AG10803 (cell line): ENCODE data around the gene IL22RA2.

Experiments used
- DNase-seq: peaks from one replicate; pipeline ENCODE4 v3.0.0; 2010; ENCODE audit warnings: low read depth
- H3K4me3 ChIP-seq: 2 replicates; pipeline ENCODE4 v1.5.1; 2011; ENCODE audit warnings: mild to moderate bottlenecking, low read length, control low read depth
- TF ChIP-seq, protein P1 (sequence below): conservative IDR thresholded peaks from 2 replicates; pipeline ENCODE4 v1.5.1; 2011; ENCODE audit warnings: mild to moderate bottlenecking, low read length, control low read depth, inconsistent platforms

Gene IL22RA2

DNA sequence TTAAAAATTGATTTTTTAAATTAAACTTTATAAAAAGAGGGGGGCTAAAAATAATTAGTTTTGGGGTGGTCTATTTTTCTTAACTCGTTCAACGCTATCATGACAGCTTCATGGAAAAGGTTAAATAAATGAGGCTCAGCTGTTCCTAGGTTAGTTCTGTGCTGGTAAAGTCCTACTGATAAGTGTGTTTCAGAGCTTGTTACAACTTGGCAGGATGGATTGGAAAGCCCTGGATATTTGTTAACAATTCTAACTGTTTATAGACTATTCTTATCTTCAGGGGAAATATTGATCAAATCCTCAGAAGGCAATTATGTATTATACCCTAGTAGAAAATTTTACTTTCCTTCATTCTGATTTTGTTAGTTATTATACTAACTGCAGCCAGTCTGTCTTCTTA is 50.4 kb downstream of the IL22RA2 start:
- no peak for DNase-seq
- no peak overlapping the region for H3K4me3 ChIP-seq
- TF ChIP-seq, protein P1, sequence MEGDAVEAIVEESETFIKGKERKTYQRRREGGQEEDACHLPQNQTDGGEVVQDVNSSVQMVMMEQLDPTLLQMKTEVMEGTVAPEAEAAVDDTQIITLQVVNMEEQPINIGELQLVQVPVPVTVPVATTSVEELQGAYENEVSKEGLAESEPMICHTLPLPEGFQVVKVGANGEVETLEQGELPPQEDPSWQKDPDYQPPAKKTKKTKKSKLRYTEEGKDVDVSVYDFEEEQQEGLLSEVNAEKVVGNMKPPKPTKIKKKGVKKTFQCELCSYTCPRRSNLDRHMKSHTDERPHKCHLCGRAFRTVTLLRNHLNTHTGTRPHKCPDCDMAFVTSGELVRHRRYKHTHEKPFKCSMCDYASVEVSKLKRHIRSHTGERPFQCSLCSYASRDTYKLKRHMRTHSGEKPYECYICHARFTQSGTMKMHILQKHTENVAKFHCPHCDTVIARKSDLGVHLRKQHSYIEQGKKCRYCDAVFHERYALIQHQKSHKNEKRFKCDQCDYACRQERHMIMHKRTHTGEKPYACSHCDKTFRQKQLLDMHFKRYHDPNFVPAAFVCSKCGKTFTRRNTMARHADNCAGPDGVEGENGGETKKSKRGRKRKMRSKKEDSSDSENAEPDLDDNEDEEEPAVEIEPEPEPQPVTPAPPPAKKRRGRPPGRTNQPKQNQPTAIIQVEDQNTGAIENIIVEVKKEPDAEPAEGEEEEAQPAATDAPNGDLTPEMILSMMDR, result no peak

DNA sequence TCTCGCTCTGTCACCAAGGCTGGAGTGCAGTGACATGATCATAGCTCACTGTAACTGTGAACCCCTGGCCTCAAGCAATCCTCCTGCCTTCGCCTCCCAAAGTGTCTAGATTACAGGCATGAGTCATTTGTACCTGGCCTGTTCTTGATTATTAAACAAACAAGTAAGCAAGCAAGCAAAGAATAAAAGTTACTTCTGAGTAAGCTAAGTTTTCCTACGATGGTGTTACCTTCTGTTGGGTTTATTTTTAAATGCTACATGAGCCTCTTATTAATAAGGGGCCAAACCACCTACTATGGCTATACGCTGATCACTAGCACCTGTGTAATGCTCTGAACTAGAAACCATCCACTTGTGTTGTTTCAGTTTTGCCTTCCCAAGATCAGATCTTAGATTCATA is 50.8 kb downstream of the IL22RA2 start:
- TF ChIP-seq, protein P1, result no peak
- no peak overlapping the region for H3K4me3 ChIP-seq
- DNase-seq, result no peak

DNA sequence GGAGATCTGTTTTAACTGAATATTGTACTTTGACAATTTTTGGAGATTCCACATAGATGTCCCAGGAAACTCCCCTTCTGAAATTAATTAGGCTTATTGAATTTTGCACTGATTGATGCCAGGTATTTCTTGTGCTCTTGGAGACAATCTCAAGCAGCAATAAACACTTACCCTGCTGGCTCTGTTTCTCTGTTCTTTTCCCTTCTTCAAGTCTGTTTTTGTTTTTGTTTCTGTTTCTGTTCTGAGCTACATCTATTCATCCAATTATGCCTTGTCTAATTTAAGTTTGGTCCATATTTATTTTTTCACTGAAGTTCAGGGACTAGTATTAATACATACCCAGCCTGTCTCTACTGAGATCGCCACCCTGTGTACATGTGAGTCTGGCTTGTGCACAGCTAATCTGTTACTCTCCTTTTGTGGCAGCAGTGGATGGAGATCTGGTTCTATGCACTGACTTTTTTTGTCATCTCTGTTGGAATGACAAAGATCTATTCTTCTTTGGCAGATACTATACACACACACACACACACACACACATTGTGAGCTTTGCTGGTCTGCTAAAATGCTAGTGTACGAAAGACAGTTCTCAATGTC is 51.9 kb downstream of the IL22RA2 start:
- no peak overlapping the region for H3K4me3 ChIP-seq
- TF ChIP-seq, protein P1, result no peak
- no peak for DNase-seq

DNA sequence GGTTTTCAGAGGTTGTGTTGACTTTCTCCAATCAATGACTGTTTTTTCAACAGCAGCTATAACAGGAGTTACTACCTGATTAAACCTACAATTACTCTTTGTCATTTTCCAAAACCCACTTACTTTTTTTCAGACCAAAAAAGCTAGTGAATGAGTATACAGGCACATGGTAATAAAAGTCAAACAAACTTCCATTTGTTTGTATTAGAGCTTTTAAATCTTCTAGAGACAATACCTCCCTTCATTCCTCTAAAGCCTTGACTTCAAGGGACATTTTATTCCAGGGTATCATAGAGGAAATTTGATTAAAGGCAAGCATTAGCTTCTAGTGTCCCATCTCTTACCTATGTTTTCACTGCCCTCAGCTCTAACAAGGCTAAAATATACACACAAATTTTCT is 52.7 kb downstream of the IL22RA2 start:
- TF ChIP-seq, protein P1, result no peak
- H3K4me3 ChIP-seq, result no peak overlapping the region
- DNase-seq, result no peak

DNA sequence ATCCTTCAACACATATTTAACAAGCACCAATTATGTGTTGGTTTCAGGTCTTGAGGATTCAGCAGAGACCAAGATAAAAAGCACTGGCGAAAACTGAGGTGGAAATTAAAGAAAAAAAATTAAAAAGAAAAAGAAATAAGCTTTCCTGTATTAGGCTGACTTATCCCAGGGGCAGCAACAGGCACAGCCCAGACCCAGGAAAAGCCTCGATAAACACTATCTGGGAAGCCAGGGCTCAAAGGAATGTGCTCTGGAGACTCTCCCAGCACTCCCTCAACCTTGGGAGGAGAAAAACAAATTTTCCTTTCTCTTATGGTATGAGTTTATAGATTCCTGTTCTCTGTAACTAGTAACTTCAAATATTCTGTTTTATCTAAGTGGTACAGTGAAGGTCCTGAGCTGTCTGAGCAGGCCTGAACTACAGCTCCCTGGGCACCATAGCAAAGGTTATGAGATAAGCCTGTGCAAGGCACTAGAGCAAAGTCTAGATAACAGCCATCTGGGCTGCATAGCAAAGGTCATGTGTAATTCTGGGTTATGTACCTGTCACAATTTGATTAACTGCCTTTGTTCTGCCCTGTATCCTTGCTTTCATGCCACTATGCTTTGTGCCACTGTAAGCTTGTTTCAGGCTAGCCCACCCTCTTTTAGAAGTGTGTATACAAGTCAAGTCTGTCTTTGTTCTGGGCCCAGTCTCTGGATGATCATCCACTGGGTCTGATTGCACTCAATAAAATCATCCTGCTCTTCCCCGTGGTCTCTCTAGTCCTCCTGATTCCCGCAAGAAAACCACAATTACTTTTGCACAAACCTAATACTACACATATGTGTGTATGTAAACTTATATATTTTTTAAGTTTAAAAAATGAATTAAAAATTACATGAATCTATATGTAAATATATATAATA is 54.0 kb downstream of the IL22RA2 start:
- TF ChIP-seq, protein P1, result no peak

DNA sequence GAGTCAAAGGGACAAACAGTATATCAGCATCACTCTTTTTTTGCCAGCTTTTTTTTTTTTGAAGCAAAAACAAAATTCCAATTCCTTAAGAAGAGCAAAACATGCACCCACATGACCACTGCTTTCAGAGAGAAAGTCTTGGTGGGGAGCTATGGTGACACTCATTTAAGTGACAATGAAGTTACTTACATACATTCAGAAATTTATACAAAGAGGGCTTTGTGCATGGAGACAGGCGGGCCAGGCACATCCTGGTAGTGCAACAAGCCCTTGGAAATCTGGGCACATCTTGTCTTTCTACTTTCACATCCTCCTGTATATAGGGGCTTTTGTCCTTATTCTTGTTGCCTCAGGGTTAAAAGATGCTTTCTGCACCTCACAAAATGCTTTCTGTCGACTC is 55.9 kb downstream of the IL22RA2 start:
- H3K4me3 ChIP-seq, result no peak overlapping the region
- DNase-seq, result no peak
- TF ChIP-seq, protein P1, result no peak

More for the DNA sequence above, 54.0 kb downstream of the IL22RA2 start:
- H3K4me3 ChIP-seq, result no peak overlapping the region
- DNase-seq, result no peak

DNA sequence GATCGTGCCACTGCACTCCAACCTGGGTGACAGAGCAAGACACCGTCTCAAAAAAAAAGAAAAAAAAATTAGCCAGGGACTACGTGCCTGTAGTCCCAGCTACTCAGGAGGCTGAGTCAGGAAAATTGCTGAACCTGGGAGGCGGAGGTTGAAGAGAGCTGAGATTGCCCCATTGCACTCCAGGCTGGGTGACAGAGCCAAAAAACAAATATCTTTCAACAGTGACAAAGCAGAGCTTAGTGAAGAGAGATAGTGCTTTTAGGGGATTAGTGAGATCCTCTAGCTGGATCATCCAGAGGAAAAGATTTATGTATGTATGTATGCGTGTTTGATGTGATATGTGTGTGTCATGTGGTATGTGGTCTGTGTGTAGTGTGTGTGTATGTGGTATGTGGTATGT is 56.6 kb downstream of the IL22RA2 start:
- no peak overlapping the region for H3K4me3 ChIP-seq
- TF ChIP-seq, protein P1, result no peak
- DNase-seq, result no peak
